ENCODE data around the gene RPL38. TPM values are rescaled to one million over a fixed set of nuclear protein-coding genes. Genes with fewer than 3 reads are reported as not detected.

RPL38 gene
- total RNA-seq, 6 experiments from 2014 or later: 660 to 867 (median 812) TPM

DNA sequence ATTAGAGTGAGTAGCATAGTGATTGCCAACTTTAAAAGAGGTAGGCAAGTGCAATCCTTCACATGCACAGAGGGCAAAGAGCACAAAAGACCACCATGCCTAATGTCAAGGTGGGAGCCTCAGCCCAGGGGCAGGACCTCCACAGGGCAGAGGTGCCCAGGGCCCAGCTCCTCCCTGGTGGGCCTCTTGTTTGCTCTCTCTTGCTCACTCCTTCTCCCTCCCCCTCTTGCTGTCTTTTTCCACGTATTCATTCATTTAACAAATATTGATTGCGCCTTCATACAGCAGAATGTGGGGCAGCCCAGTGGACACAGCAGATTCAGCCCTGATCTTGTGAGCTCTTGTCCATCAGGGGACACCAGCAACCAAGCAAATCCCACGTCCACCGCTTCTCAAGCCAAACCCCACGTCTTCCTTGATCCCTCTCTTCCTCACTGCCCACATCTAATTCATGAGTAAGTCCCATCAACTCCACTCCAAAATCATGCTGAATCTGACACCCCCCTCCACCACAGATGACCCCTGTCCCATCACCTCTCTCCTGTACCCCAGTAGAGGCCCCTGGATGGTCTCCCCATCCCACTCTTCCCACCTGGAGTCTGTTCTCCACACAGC, 44.1 kb upstream of the RPL38 start:
- TF ChIP-seq, protein P1, sequence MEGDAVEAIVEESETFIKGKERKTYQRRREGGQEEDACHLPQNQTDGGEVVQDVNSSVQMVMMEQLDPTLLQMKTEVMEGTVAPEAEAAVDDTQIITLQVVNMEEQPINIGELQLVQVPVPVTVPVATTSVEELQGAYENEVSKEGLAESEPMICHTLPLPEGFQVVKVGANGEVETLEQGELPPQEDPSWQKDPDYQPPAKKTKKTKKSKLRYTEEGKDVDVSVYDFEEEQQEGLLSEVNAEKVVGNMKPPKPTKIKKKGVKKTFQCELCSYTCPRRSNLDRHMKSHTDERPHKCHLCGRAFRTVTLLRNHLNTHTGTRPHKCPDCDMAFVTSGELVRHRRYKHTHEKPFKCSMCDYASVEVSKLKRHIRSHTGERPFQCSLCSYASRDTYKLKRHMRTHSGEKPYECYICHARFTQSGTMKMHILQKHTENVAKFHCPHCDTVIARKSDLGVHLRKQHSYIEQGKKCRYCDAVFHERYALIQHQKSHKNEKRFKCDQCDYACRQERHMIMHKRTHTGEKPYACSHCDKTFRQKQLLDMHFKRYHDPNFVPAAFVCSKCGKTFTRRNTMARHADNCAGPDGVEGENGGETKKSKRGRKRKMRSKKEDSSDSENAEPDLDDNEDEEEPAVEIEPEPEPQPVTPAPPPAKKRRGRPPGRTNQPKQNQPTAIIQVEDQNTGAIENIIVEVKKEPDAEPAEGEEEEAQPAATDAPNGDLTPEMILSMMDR (IDR thresholded peaks at IDR 0.05): no peak
- DNase-seq: no peak

DNA sequence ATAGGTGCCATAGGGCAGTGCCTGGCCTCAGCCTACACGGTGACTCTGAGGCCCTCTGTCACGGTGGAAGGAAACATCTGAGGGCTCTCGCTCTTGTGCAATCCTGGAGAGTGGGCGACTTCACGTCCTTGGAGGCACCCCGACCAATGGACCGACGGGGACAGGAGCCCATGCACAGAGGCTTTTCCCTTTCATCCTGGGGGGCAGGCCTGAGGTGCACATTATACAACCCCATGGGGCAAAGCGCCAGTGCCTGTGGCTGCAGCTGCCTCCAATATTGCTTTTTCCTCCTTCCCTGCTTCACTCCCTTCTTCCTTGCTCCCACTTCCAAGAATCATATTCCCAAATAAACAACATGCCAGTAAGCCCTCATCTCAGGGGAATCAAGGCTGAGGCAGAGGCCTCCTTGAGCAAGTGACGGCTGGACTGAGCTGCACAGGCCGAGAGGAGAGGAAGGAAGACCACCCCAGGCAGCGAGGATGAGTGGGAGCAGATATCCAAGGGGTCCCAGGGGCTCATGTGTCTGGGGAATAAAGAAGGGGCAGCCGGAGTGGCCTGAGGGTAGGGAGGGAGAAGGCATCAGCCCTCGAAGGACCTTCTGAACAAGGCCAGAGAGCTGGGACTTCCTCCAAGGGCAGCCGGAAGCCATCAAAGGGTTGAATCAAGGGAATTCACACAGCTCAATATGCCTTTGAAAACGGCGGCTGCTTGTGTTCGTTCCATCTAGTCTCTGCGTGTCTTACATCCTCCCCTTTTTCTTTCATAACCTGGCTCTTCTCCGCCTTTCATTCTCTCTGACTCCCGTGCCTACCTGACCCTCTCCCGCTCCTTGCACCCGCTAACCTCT, 42.6 kb upstream of the RPL38 start:
- Mint-ChIP-seq H3K27me3 (ENCODE audit: insufficient read depth) (no peaks in the 10 kb centered on the region), H3K9me3 (peaks cover 25% of the 10 kb centered on the region; the same call in 1 of the 2 replicates), H3K27ac (no peak overlapping the region)

More for the DNA sequence above, 44.1 kb upstream of the RPL38 start:
- no peaks in the 10 kb centered on the region for H3K27me3 Mint-ChIP-seq (ENCODE audit: insufficient read depth)
- no peaks in the 10 kb centered on the region for H3K4me1 Mint-ChIP-seq (ENCODE audit: low read depth)
- no peaks in the 10 kb centered on the region for H3K36me3 Mint-ChIP-seq (ENCODE audit: low read depth)
- H3K4me3 Mint-ChIP-seq: no peak overlapping the region
- H3K27ac Mint-ChIP-seq: no peak overlapping the region
- H3K9me3 Mint-ChIP-seq: peaks cover 40% of the 10 kb centered on the region; the same call in 1 of the 2 replicates

DNA sequence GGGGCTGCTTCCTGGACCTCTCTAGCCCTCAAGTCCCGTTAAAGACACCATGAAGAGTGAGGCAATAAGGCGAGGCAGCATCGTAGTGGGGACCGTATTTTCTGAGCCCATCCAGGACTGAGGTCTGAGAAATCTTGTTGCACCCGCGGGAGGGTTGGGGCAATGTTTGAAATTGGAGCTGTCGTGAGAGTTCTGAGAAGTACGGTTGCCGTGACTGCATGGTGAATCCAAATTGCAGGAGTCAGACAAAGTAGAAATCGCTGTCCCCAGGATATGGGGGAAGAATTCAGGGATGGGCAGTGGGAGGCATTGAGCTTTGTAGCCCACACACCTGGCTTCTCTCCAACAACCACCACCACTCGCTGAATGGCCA, 42.0 kb upstream of the RPL38 start:
- H3K27ac Mint-ChIP-seq: no peak overlapping the region
- TF ChIP-seq, protein P1 (IDR thresholded peaks at IDR 0.05): no peak
- H3K4me1 Mint-ChIP-seq (ENCODE audit: low read depth): no peaks in the 10 kb centered on the region
- H3K36me3 Mint-ChIP-seq (ENCODE audit: low read depth): no peaks in the 10 kb centered on the region
- no peaks in the 10 kb centered on the region for H3K27me3 Mint-ChIP-seq (ENCODE audit: insufficient read depth)
- DNase-seq: no peak
- no peak overlapping the region for H3K4me3 Mint-ChIP-seq
- peaks cover 25% of the 10 kb centered on the region; the same call in 1 of the 2 replicates for H3K9me3 Mint-ChIP-seq

More for the DNA sequence above, 42.6 kb upstream of the RPL38 start:
- Mint-ChIP-seq H3K4me3 (no peak overlapping the region), H3K36me3 (ENCODE audit: low read depth) (no peaks in the 10 kb centered on the region), H3K4me1 (ENCODE audit: low read depth) (no peaks in the 10 kb centered on the region)
- DNase-seq: no peak
- TF ChIP-seq, protein P1 (IDR thresholded peaks at IDR 0.05): no peak

DNA sequence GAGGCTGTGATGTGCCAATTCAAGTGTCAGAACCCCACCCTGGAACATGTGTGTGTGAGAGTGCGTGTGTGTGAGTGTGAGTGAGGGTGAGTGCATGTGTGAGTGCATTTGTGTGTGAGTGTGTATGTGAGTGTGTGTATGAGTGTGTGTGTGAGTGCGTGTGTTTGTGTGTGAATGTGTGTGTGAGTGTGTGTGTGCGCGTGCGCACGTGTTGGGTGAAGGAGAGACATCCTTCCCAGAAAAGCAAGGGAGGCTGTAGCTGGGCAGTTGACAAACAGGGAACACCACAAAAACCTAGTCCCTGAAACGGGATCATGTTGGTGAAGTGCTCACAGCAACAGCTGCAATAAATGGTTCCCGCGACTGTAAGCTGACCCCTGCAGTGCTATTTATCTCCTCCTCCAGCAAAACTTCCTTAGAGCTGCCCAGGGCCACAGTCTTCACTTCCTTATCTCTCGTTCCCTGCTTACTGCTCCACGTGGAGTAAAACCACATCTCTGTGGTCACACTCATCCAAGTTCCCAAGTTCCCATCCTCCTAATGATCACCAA, 40.1 kb upstream of the RPL38 start:
- no peaks in the 10 kb centered on the region for H3K4me1 Mint-ChIP-seq (ENCODE audit: low read depth)
- no peak overlapping the region for H3K27ac Mint-ChIP-seq
- DNase-seq: no peak
- peaks cover 21% of the 10 kb centered on the region; the same call in 1 of the 2 replicates for H3K9me3 Mint-ChIP-seq
- H3K36me3 Mint-ChIP-seq (ENCODE audit: low read depth): no peaks in the 10 kb centered on the region
- TF ChIP-seq, protein P1 (IDR thresholded peaks at IDR 0.05): no peak
- H3K27me3 Mint-ChIP-seq (ENCODE audit: insufficient read depth): no peaks in the 10 kb centered on the region; the same call in 1 of the 2 replicates
- no peak overlapping the region for H3K4me3 Mint-ChIP-seq

DNA sequence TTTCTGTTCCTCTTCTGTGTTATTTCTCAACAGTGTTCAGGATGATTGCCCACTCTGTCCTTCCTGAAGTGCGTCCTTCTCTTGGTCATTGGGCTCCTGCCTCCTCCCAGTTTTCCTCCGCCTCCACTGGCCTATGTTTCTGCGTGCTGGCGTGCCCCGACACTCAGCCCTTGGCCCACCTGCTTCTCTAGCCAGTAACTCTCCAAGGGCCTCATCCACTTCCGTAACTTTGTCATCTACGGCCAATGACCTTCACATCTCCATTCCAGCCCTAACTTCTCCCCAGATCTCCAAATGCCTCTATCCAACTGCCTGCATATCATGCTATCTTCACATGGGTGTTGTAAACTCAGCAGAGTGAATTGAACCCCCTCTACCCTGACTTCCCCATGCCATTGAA, 39.6 kb upstream of the RPL38 start:
- H3K36me3 Mint-ChIP-seq (ENCODE audit: low read depth): no peaks in the 10 kb centered on the region
- no peaks in the 10 kb centered on the region; the same call in 1 of the 2 replicates for H3K27me3 Mint-ChIP-seq (ENCODE audit: insufficient read depth)
- H3K27ac Mint-ChIP-seq: no peak overlapping the region
- H3K4me3 Mint-ChIP-seq: no peak overlapping the region
- H3K4me1 Mint-ChIP-seq (ENCODE audit: low read depth): no peaks in the 10 kb centered on the region
- TF ChIP-seq, protein P1 (IDR thresholded peaks at IDR 0.05): no peak
- H3K9me3 Mint-ChIP-seq: peaks cover 20% of the 10 kb centered on the region; the same call in 1 of the 2 replicates
- no peak for DNase-seq
